Ectodermal cell (in vitro differentiated cells): ENCODE results near the gene MTR.

Source experiments
- H3K27ac ChIP-seq: 2 replicates; pipeline ENCODE4 v1.7.0; 2013; ENCODE audit warnings: mild to moderate bottlenecking, low read depth, low read length; ENCODE audit not compliant: insufficient read depth, poor library complexity, severe bottlenecking
- H3K27me3 ChIP-seq: 2 replicates; pipeline ENCODE4 v1.7.0; 2013; ENCODE audit warnings: mild to moderate bottlenecking, low read length; ENCODE audit not compliant: insufficient read depth, control insufficient read depth, poor library complexity, severe bottlenecking
- H3K36me3 ChIP-seq: one replicate; pipeline ENCODE4 v1.7.0; 2013; ENCODE audit warnings: low read length; ENCODE audit not compliant: control insufficient read depth, insufficient read depth
- H3K4me1 ChIP-seq: one replicate; pipeline ENCODE4 v1.7.0; 2013; ENCODE audit warnings: low read length; ENCODE audit not compliant: control insufficient read depth, insufficient read depth
- H3K4me3 ChIP-seq: 2 replicates; pipeline ENCODE4 v1.7.0; 2013; ENCODE audit warnings: low read depth, low read length, control low read depth; ENCODE audit not compliant: insufficient read depth
- H3K9me3 ChIP-seq: 2 replicates; pipeline ENCODE4 v1.7.0; 2013; ENCODE audit warnings: mild to moderate bottlenecking, low read length, moderate library complexity; ENCODE audit not compliant: control insufficient read depth
- WGBS, 2 experiments: methylation state at CpG; one replicate each; pipeline ENCODE4 v1.1.7; 2013; ENCODE audit warnings: missing lambda C conversion rate in 2 of 2; 5-methylcytosine and 5-hydroxymethylcytosine counted together

The MTR gene

DNA sequence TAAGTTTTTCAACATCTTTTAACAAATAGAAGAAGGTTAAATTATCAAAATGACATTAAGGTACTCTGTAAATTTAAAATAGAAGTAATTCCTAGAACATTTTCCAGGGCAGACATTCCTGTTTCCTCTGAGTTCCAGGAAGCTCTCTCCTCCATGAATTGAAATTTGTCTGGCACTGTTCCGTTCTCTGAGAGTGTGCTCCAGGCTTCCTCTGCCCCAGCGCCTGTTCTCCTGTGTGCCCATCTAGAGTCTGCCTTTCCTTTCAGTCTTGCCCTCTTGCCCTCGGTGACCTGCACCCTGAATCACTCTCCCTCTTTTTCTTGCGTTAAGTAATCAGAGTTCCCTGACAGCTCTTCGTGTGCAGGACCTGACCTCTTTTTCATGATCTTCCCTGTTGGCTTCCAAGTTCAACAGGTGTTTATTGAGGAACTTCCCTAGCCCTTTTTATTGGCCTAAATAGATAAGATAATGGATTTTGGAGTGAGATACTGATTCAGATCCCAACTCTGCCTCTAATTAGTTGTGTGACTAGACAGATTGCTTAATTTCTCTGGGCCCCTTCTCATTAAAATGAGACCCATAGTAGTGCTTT, 77.1 kb downstream of the MTR start:
- Histone ChIP-seq H3K27ac (no peak overlapping the region), H3K36me3 (peaks cover 8% of the 10 kb centered on the region), H3K27me3 (no peaks in the 10 kb centered on the region), H3K4me1 (no peaks in the 10 kb centered on the region), H3K4me3 (no peak overlapping the region), H3K9me3 (no peaks in the 10 kb centered on the region)
- WGBS, 2 experiments, result 93 to 94% methylated on average over 5 of the region's 5 CpGs

DNA sequence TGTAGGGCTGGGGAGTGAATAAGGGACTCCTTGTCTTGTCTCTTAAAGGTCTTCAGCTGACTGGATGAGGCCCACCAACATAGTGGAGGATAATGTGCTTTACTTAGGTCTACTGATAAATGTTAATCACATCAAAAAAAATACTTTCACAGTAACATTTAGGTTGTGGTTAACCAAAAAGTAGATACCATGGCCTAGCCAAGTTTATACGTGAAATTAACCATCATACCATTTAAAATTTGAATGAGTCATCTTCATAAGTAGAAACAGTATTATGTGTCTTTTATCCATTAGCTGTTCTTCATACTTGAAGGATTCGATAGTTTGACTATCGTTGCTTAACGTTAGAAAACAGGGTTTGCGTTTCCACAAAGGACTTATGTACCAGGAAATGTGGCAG, 80.9 kb downstream of the MTR start:
- WGBS, 2 experiments, result 96 to 97% methylated on average over 5 of the region's 5 CpGs
- Histone ChIP-seq H3K27me3 (no peaks in the 10 kb centered on the region), H3K4me3 (no peak overlapping the region), H3K4me1 (no peaks in the 10 kb centered on the region), H3K27ac (no peak overlapping the region), H3K36me3 (no peaks in the 10 kb centered on the region), H3K9me3 (no peaks in the 10 kb centered on the region)

DNA sequence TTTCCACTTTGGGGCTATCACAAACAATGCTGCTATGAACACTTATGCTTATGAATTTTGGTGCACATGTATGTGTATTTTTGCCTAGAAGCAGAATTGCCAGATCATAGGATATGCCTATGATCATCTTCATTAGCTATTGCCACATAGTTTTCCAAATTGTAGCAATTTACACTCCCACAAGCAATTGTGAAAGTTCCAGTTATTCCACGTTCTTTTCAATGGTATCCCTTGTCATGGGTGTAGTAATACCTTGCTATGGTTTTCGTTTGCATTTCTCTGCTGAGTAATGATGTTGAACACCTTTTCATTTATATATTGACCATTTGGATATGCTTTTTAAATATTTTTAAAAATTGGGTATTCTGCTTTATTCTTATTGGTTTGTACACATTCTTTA, 82.6 kb downstream of the MTR start:
- Histone ChIP-seq H3K27me3 (no peaks in the 10 kb centered on the region), H3K27ac (no peak overlapping the region), H3K4me1 (no peaks in the 10 kb centered on the region), H3K9me3 (no peaks in the 10 kb centered on the region), H3K4me3 (no peak overlapping the region), H3K36me3 (no peaks in the 10 kb centered on the region)
- 92 to 93% methylated on average over 2 of the region's 2 CpGs for WGBS, 2 experiments

DNA sequence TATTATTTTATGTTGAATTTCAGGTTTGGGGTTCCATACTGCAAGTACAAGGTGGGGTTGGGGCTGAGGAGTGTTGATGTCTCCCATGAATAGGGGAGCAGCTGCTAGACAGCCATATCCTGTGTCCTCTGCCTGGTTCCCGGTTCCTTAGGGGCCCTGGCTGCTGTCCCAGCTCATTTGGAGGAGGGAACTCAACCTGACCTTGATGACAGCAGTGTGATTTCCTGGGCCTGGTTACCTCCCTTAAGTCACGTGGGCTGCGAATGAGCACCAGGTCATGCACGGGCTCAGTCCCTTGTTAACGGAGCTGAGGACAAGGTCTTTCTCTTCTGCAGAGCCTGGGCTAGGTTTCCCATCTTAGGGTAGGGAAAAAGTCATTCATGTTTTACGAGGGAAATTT, 85.1 kb downstream of the MTR start:
- WGBS, 2 experiments, result 93 to 98% methylated on average over 6 of the region's 6 CpGs
- no peak overlapping the region for H3K27ac ChIP-seq
- H3K36me3 ChIP-seq, result no peaks in the 10 kb centered on the region
- no peak overlapping the region for H3K4me3 ChIP-seq
- no peaks in the 10 kb centered on the region for H3K9me3 ChIP-seq
- no peaks in the 10 kb centered on the region for H3K27me3 ChIP-seq
- H3K4me1 ChIP-seq, result no peaks in the 10 kb centered on the region

GRCh38 chr1:236882678-236883077, 87.6 kb downstream of the MTR start:
- Histone ChIP-seq H3K4me1 (no peaks in the 10 kb centered on the region), H3K9me3 (no peaks in the 10 kb centered on the region), H3K27me3 (no peaks in the 10 kb centered on the region), H3K36me3 (peaks cover 13% of the 10 kb centered on the region), H3K4me3 (no peak overlapping the region), H3K27ac (no peak overlapping the region)
- 65 to 70% methylated on average over 4 of the region's 4 CpGs for WGBS, 2 experiments

GRCh38 chr1:236886199-236886598, 91.1 kb downstream of the MTR start:
- Histone ChIP-seq H3K4me1 (no peaks in the 10 kb centered on the region), H3K36me3 (peaks cover 13% of the 10 kb centered on the region), H3K27me3 (no peaks in the 10 kb centered on the region), H3K4me3 (no peak overlapping the region), H3K9me3 (no peaks in the 10 kb centered on the region), H3K27ac (no peak overlapping the region)
- WGBS, 2 experiments, result 91 to 97% methylated on average over 1 of the region's 1 CpG

- H3K4me3 ChIP-seq, result no peak overlapping the region
- WGBS, 2 experiments, result 97% methylated on average over 8 of the region's 8 CpGs
These were observed 92.0 kb downstream of the MTR start for GRCh38 chr1:236887081-236887480.

DNA sequence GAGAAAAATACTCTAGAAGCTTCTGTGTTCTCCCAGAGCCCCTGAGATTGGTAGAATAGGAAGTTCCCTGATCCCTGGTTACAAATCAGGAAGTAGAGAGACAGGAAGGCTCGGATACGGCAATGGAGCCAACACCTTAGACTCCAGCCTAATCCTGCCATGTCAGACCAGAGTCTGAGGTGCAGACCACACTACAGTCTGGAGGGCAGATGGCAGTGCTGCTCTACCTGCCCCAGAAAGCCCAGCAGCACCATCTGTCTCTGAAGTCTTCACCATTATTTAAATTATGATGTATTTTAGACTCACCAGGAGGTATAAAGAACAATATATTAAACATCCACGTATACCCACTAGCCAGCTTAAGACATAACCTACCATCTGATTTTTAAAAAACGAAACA, 93.0 kb downstream of the MTR start:
- WGBS, 2 experiments, result 92 to 93% methylated on average over 3 of the region's 4 CpGs
- H3K9me3 ChIP-seq, result no peaks in the 10 kb centered on the region
- no peak overlapping the region for H3K4me3 ChIP-seq
- H3K36me3 ChIP-seq, result peaks cover 13% of the 10 kb centered on the region
- H3K4me1 ChIP-seq, result no peaks in the 10 kb centered on the region
- H3K27me3 ChIP-seq, result no peaks in the 10 kb centered on the region
- H3K27ac ChIP-seq, result no peak overlapping the region

More at GRCh38 chr1:236887081-236887480, 92.0 kb downstream of the MTR start:
- Histone ChIP-seq H3K9me3 (no peaks in the 10 kb centered on the region), H3K4me1 (no peaks in the 10 kb centered on the region), H3K36me3 (peaks cover 13% of the 10 kb centered on the region), H3K27ac (no peak overlapping the region), H3K27me3 (no peaks in the 10 kb centered on the region)

- no peaks in the 10 kb centered on the region for H3K9me3 ChIP-seq
- H3K27me3 ChIP-seq, result no peaks in the 10 kb centered on the region
- H3K4me3 ChIP-seq, result no peak overlapping the region
- 89 to 93% methylated on average over 8 of the region's 8 CpGs for WGBS, 2 experiments
- no peak overlapping the region for H3K27ac ChIP-seq
- peaks cover 13% of the 10 kb centered on the region for H3K36me3 ChIP-seq
- H3K4me1 ChIP-seq, result no peaks in the 10 kb centered on the region
These were observed 93.8 kb downstream of the MTR start for GRCh38 chr1:236888903-236889302.

DNA sequence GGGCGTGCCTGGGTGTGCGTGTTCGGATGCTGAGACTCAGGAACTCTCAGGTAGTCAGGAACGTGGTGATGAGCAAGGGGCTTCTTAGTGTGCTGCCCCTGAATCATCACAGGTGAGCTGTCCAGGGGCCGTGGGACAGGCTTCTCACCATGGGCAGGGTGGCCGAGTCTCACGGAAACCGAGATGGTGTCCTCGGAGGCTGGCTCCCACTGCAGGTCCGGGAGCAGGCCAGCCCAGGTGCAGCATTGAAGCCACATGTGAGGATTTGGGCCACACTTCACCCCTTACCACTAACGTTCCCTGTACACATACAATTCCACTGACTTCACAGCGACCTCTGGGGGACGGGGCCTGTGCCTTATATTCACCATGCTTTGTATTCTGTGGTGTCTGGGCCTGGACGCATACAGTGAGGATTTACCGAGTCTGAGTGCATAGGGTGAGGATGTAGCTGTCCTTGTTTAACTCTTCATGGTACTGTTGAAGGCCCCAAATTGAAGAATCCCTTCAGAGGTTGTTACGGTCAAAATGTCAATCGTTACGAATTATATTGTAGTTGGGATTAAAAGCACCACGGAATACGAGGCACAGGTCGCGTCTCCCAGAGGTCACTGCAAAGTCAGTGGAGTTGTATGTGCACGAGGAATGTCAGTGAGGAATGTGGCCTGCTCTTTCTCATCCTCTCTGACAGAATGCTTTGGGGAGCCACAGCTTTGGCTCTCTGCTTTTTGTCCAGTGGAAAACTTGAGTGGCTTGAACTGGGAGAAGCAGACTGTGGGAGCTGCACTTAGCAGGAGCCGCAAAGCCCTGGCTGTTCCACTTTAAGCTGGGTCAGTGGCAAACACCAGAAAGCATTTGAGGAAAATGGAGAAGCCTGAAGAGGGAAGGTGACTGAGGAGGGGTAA, 95.3 kb downstream of the MTR start:
- Histone ChIP-seq H3K27me3 (no peaks in the 10 kb centered on the region), H3K4me3 (no peak overlapping the region), H3K27ac (no peak overlapping the region), H3K36me3 (peaks cover 18% of the 10 kb centered on the region), H3K9me3 (no peaks in the 10 kb centered on the region), H3K4me1 (no peaks in the 10 kb centered on the region)
- 93 to 94% methylated on average over 24 of the region's 24 CpGs for WGBS, 2 experiments
